ENCODE measurements around the gene ST14.
"Not testable (repeated sequence)": the region's sequence is repeated elsewhere in the genome, so short reads cannot be mapped to it uniquely, and the experiment has no call there.

ST14 gene

GRCh38 chr11:130209954-130210854 is 50.6 kb downstream of the ST14 start:
- DNase-seq = no peak

GRCh38 chr11:130211144-130211543 is 51.6 kb downstream of the ST14 start:
- no peak for DNase-seq

GRCh38 chr11:130211781-130212401 is 52.3 kb downstream of the ST14 start:
- DNase-seq = no peak

- DNase-seq = no peak
These were observed 52.9 kb downstream of the ST14 start for GRCh38 chr11:130212431-130212961.

GRCh38 chr11:130213143-130213978 is 53.8 kb downstream of the ST14 start:
- DNase-seq = peak; percentile 61 to 80 (median 76)

- DNase-seq = no peak
These were observed 54.3 kb downstream of the ST14 start for GRCh38 chr11:130213979-130214281.

GRCh38 chr11:130214861-130215530 is 55.4 kb downstream of the ST14 start:
- DNase-seq = no peak

- no peak for DNase-seq
These were observed 56.1 kb downstream of the ST14 start for GRCh38 chr11:130215531-130216220.

- no peak for DNase-seq
These were observed 56.6 kb downstream of the ST14 start for GRCh38 chr11:130216221-130216550.

GRCh38 chr11:130216591-130217132 is 57.1 kb downstream of the ST14 start:
- DNase-seq = no peak

- no peak for DNase-seq
These were observed 57.8 kb downstream of the ST14 start for GRCh38 chr11:130217133-130218031.

GRCh38 chr11:130218501-130219070 is 59.0 kb downstream of the ST14 start:
- DNase-seq = no peak

- no peak for DNase-seq
These were observed 59.6 kb downstream of the ST14 start for GRCh38 chr11:130219148-130219547.

GRCh38 chr11:130220311-130221035 is 60.9 kb downstream of the ST14 start:
- peak in 1 of 4 experiments; percentile 17 for DNase-seq

- no peak for DNase-seq
These were observed 63.8 kb downstream of the ST14 start for GRCh38 chr11:130223291-130223971.

- no peak for DNase-seq
These were observed 67.8 kb downstream of the ST14 start for GRCh38 chr11:130227373-130227772.

GRCh38 chr11:130233486-130233885 is 73.9 kb downstream of the ST14 start:
- not testable (repeated sequence) for DNase-seq

GRCh38 chr11:130233888-130234287 is 74.3 kb downstream of the ST14 start:
- DNase-seq = not testable (repeated sequence)

- no peak for DNase-seq
These were observed 74.7 kb downstream of the ST14 start for GRCh38 chr11:130234315-130234714.
